T-cell (primary cell): Measurements from ENCODE around the gene FAM227B. TPM values are rescaled to one million over a fixed set of nuclear protein-coding genes. Genes with fewer than 3 reads are reported as not detected.
"Not testable (repeated sequence)": the region's sequence is repeated elsewhere in the genome, so short reads cannot be mapped to it uniquely, and the experiment has no call there.

ENCODE experiments used
- ATAC-seq, 4 experiments: fragments of 200-7000 bp in 3 of 4; fragments of 150-1000 bp in 1 of 4; cut with Tn5 transposase; replicated peaks in 1 of 4; 1 replicate in 3 of 4; 2 replicates in 1 of 4; pipeline ENCODE4 v1.10.0; 2021; ENCODE audit warnings: moderate library complexity in 3 of 4, mild to moderate bottlenecking in 2 of 4, moderate number of reproducible peaks in 1 of 4
- CTCF ChIA-PET, 2 donors: fragments of 300-600 bp; sonication (Branson Sonifier 250); formaldehyde crosslinking; loops; one replicate each; lab custom pipeline; 2022; ENCODE audit warnings: antibody characterized with exemption in 2 of 2; lab: Charles Lee
- POLR2A ChIA-PET, 2 donors: fragments of 300-600 bp; sonication (Branson Sonifier 250); formaldehyde crosslinking; loops; one replicate each; lab custom pipeline; 2022; ENCODE audit warnings: antibody characterized with exemption in 2 of 2; lab: Charles Lee
- DNase-seq, 35 experiments: peaks; one replicate each; pipeline versions ENCODE4 v3.0.0 to v3.0.0-alpha.2; 2013 to 2023
- H3K27ac ChIP-seq: one replicate; pipeline ENCODE4 v1.5.1; 2013; ENCODE audit warnings: low read length
- H3K27me3 ChIP-seq, 2 experiments: replicated peaks in 1 of 2; 1 replicate in 1 of 2; 2 replicates in 1 of 2; pipeline versions ENCODE4 v1.6.1 to v1.7.0; 2013; ENCODE audit warnings: low read length in 1 of 2, mixed read lengths in 1 of 2; ENCODE audit not compliant: control insufficient read depth in 2 of 2, insufficient read depth in 2 of 2; ENCODE audit errors: extremely low read depth in 1 of 2
- H3K36me3 ChIP-seq, 2 donors: 1 replicate in 1 of 2; 2 replicates in 1 of 2; pipeline versions ENCODE4 v1.6.1 to v1.7.0; 2013; ENCODE audit warnings: low read length in 1 of 2; ENCODE audit not compliant: control insufficient read depth in 2 of 2, insufficient read depth in 1 of 2; ENCODE audit errors: extremely low read depth in 1 of 2
- H3K4me1 ChIP-seq, 2 experiments: 1 replicate in 1 of 2; 2 replicates in 1 of 2; pipeline versions ENCODE4 v1.6.1 to v1.7.0; 2013; ENCODE audit warnings: low read length in 2 of 2, mixed read lengths in 1 of 2; ENCODE audit not compliant: insufficient read depth in 2 of 2, control insufficient read depth in 1 of 2; ENCODE audit errors: extremely low read depth in 1 of 2
- H3K4me3 ChIP-seq, 2 donors: 1 replicate in 1 of 2; 2 replicates in 1 of 2; pipeline versions ENCODE4 v1.5.1 to v1.7.0; 2013; ENCODE audit warnings: mild to moderate bottlenecking in 2 of 2, low read length in 1 of 2, moderate library complexity in 1 of 2; ENCODE audit not compliant: control insufficient read depth in 1 of 2; ENCODE audit errors: extremely low read depth in 1 of 2
- H3K9me3 ChIP-seq: 2 replicates; pipeline ENCODE4 v1.7.0; 2013
- H3K27ac Mint-ChIP-seq, 2 donors: one replicate each; pipeline ENCODE4 v1.8.0; 2020 to 2021; ENCODE audit warnings: mild to moderate bottlenecking in 2 of 2, mixed read lengths in 2 of 2
- H3K27me3 Mint-ChIP-seq, 2 donors: one replicate each; pipeline ENCODE4 v1.8.0; 2021 to 2022; ENCODE audit warnings: mixed read lengths in 2 of 2
- H3K36me3 Mint-ChIP-seq: one replicate; pipeline ENCODE4 v1.8.0; 2021; ENCODE audit warnings: mixed read lengths
- H3K4me1 Mint-ChIP-seq, 3 donors: one replicate each; pipeline ENCODE4 v1.8.0; 2020 to 2022; ENCODE audit warnings: mixed read lengths in 3 of 3, mild to moderate bottlenecking in 1 of 3
- H3K4me3 Mint-ChIP-seq, 3 donors: one replicate each; pipeline ENCODE4 v1.8.0; 2020 to 2022; ENCODE audit warnings: mild to moderate bottlenecking in 3 of 3, mixed read lengths in 3 of 3, moderate library complexity in 3 of 3
- H3K9me3 Mint-ChIP-seq, 3 donors: one replicate each; pipeline ENCODE4 v1.8.0; 2020 to 2022; ENCODE audit warnings: mixed read lengths in 3 of 3
- WGBS: methylation state at CpG from one replicate; pipeline ENCODE4 v1.1.5; 2013; ENCODE audit warnings: missing lambda C conversion rate; ENCODE audit not compliant: insufficient coverage; 5-methylcytosine and 5-hydroxymethylcytosine counted together
- total RNA-seq, 35 experiments: library from RNA in 6 of 35; stranded (reverse) in 6 of 35; fragments of 120-200 nt in 1 of 35; gene quantifications; one replicate each; pipeline versions ENCODE4 v1.2.1 to v1.2.4 and lab custom pipeline; 2013 to 2026

Gene FAM227B
- total RNA-seq, 5 donors from 2014 or later (not counting 1 experiment from before 2014, with no cell fraction given) = 4.7 to 11.2 (median 8.0) TPM

DNA sequence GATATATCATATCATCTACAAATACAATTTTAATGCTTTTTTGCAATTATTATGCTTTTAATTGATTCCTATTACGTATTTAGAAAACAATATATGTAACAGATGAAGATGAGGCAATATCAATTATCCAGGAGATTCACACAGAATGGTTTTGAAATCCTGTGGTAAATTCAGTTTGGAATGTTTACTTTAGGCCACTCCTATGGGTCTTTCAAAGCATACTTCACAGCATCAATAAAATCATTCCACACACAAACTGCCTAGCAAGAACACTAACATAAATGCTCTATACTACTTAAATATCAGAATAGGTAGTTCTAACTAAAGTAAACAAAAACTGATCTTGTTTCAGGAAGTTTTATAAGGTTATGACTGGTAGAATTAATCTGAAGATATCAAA is 90.5 kb downstream of the FAM227B start:
- H3K4me3 Mint-ChIP-seq = no peak overlapping the region
- no peaks in the 10 kb centered on the region for H3K36me3 Mint-ChIP-seq
- H3K4me1 ChIP-seq = no peaks in the 10 kb centered on the region
- ChIA-PET POLR2A (no interaction called here), CTCF (no interaction called here)
- peaks cover 7 to 33% (median 14%) of the 10 kb centered on the region in 3 donors for H3K9me3 Mint-ChIP-seq
- DNase-seq = no peak
- no peak overlapping the region for H3K27ac ChIP-seq
- no peaks in the 10 kb centered on the region for H3K27me3 ChIP-seq
- no peaks in the 10 kb centered on the region for H3K4me1 Mint-ChIP-seq
- no peak for ATAC-seq
- no CpG with 5 or more reads among the region's 1 CpG for WGBS
- H3K27me3 Mint-ChIP-seq = peaks cover 4% of the 10 kb centered on the region in 2 donors
- H3K4me3 ChIP-seq = no peak overlapping the region
- H3K27ac Mint-ChIP-seq = no peak overlapping the region
- H3K9me3 ChIP-seq = peaks cover 4% of the 10 kb centered on the region
- no peaks in the 10 kb centered on the region for H3K36me3 ChIP-seq

DNA sequence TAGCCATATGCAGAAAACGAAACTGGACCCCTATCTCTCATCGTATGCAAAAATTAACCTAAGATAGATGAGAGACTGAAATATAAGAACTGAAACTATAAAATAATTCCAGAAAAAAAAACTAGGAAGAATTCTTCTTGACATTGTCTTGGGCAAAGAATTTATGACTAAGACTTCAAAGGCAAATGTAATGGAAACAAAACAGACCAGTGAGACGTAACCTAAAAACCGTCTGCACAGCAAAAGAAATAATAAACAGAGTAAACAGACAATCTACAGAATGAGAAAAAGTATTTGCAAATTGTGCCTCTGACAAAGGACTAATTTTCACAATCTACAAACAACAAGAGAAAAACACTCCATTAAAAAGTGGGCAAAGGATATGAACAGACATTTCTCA is 92.3 kb downstream of the FAM227B start:
- POLR2A ChIA-PET = no interaction called here
- H3K4me3 ChIP-seq = no peak overlapping the region
- DNase-seq (no peak), ATAC-seq (no peak)
- CTCF ChIA-PET = no interaction called here
- no peak overlapping the region for H3K27ac Mint-ChIP-seq
- H3K36me3 ChIP-seq = no peaks in the 10 kb centered on the region
- H3K4me3 Mint-ChIP-seq = no peak overlapping the region
- H3K27me3 ChIP-seq = no peaks in the 10 kb centered on the region
- H3K36me3 Mint-ChIP-seq = no peaks in the 10 kb centered on the region
- H3K4me1 ChIP-seq = no peaks in the 10 kb centered on the region
- H3K9me3 Mint-ChIP-seq = peaks cover 6 to 24% (median 16%) of the 10 kb centered on the region in 3 donors
- no CpG with 5 or more reads among the region's 4 CpGs for WGBS
- H3K27ac ChIP-seq = no peak overlapping the region
- no peaks in the 10 kb centered on the region for H3K9me3 ChIP-seq
- peaks cover 0 to 4% of the 10 kb centered on the region in 2 donors for H3K27me3 Mint-ChIP-seq
- no peaks in the 10 kb centered on the region for H3K4me1 Mint-ChIP-seq

DNA sequence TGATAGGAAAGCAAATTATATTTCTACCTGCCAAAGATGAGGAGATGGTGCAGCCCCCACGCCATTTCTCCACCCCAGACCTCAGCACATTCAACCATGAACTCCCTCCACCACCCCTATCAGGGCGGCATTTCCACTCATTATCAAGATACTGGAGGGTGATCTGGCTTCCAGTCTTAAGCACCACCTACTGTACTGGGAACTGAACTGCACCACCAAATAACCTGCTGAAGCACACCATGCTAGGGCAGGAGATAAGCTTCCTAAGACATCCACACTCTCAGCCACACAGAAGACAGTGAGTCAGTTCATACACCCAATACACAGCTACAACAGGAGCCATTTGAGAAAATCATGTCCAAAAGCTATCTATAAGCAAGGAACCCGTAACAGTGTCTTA is 98.8 kb downstream of the FAM227B start:
- Histone ChIP-seq H3K36me3 (no peaks in the 10 kb centered on the region), H3K4me1 (no peaks in the 10 kb centered on the region), H3K4me3 (no peak overlapping the region), H3K27me3 (no peaks in the 10 kb centered on the region), H3K9me3 (no peaks in the 10 kb centered on the region), H3K27ac (no peak overlapping the region)
- 56% methylated on average over 2 of the region's 3 CpGs for WGBS
- H3K9me3 Mint-ChIP-seq = peaks cover 19 to 41% (median 26%) of the 10 kb centered on the region in 3 donors
- no peak for DNase-seq
- peaks cover 0 to 7% of the 10 kb centered on the region in 2 donors for H3K27me3 Mint-ChIP-seq
- no peak overlapping the region for H3K4me3 Mint-ChIP-seq
- POLR2A ChIA-PET = no interaction called here
- CTCF ChIA-PET = no interaction called here
- no peak for ATAC-seq
- H3K36me3 Mint-ChIP-seq = peaks cover 5% of the 10 kb centered on the region
- H3K4me1 Mint-ChIP-seq = no peaks in the 10 kb centered on the region
- no peak overlapping the region for H3K27ac Mint-ChIP-seq

DNA sequence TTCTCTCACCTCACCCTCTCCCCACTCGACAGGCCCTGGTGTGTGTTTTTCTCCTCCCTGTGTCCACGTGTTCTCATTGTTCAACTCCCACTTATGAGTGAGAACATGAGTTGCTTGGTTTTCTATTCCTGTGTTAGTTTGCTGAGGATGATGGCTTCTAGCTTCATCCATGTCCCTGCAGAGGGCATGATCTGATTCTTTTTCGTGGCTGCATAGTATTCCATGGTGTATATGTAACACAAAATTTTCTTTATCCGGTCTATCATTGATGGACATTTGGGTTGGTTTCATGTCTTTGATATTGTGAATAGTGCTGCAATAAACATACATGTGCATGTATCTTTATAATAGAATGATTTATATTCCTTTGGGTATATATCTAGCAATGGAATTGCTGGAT is 107.9 kb downstream of the FAM227B start:
- H3K36me3 ChIP-seq, H3K9me3 ChIP-seq, POLR2A ChIA-PET, CTCF ChIA-PET, H3K4me1 ChIP-seq, H3K4me3 ChIP-seq, ATAC-seq, H3K27me3 ChIP-seq, DNase-seq, H3K9me3 Mint-ChIP-seq, H3K4me1 Mint-ChIP-seq, H3K36me3 Mint-ChIP-seq, H3K27ac ChIP-seq, H3K27me3 Mint-ChIP-seq, H3K4me3 Mint-ChIP-seq, H3K27ac Mint-ChIP-seq: not testable (repeated sequence)
- 86% methylated on average over 1 of the region's 4 CpGs for WGBS

DNA sequence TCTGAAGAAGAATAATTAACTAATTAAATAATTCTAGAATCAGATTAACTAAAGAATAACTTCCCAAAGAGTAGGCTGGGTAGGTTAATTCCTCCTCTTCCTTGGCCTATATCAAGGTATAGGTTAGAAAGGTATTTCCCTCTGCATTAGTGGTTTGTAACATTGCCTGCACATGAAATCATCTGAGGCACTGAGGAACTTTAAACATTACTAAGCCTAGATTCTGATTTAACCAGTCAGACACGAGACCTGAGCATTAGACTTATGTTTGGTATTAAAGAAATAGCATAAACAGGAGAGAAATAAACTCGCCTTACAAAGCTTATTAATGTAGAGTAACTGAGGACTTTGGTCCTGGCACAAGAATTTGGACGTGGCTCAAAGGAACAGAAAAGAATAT is 113.4 kb downstream of the FAM227B start:
- Mint-ChIP-seq H3K4me1 (no peaks in the 10 kb centered on the region), H3K27ac (no peak overlapping the region), H3K36me3 (peaks cover 6% of the 10 kb centered on the region), H3K4me3 (no peak overlapping the region), H3K27me3 (no peaks in the 10 kb centered on the region), H3K9me3 (peaks cover 2 to 9% (median 4%) of the 10 kb centered on the region in 3 donors)
- no CpG with 5 or more reads among the region's 3 CpGs for WGBS
- Histone ChIP-seq H3K4me1 (no peaks in the 10 kb centered on the region), H3K27ac (no peak overlapping the region), H3K4me3 (no peak overlapping the region), H3K9me3 (no peaks in the 10 kb centered on the region), H3K36me3 (no peaks in the 10 kb centered on the region), H3K27me3 (no peaks in the 10 kb centered on the region)
- CTCF ChIA-PET = no interaction called here
- POLR2A ChIA-PET = no interaction called here
- no peak for DNase-seq
- ATAC-seq = no peak

DNA sequence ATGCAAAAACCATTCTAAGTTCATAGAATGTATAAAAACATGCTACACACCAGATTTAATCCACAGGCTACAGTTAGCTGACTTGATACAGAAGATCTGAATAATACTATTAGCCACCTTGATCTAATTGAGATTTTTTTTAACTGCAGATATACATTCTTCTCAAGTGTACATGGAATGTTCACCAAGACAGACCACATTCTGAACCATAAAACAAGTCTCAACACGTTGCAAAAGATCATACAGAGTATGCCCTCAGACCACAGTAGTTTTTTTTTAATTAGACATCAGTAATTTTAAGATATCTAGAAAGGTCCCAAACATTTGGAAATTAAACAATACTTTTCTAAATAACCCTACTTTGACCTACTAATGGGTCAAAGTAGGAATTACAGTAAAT is 114.3 kb downstream of the FAM227B start:
- H3K4me1 ChIP-seq = no peaks in the 10 kb centered on the region
- Mint-ChIP-seq H3K4me1 (no peaks in the 10 kb centered on the region), H3K36me3 (peaks cover 6% of the 10 kb centered on the region), H3K4me3 (no peak overlapping the region), H3K27me3 (no peaks in the 10 kb centered on the region), H3K27ac (no peak overlapping the region), H3K9me3 (peaks cover 3 to 10% (median 4%) of the 10 kb centered on the region in 3 donors)
- no peak overlapping the region for H3K4me3 ChIP-seq
- ChIA-PET CTCF (no interaction called here), POLR2A (interaction anchor here in 1 of 2 donors (0.6 kb wide), 1 partner anchor 1019 kb away, joined by 3 read pairs; no protein-coding TSS in a partner anchor)
- H3K9me3 ChIP-seq = no peaks in the 10 kb centered on the region
- WGBS = no CpG with 5 or more reads among the region's 1 CpG
- H3K27ac ChIP-seq = no peak overlapping the region
- DNase-seq (no peak), ATAC-seq (no peak)
- no peaks in the 10 kb centered on the region for H3K36me3 ChIP-seq
- no peaks in the 10 kb centered on the region for H3K27me3 ChIP-seq

DNA sequence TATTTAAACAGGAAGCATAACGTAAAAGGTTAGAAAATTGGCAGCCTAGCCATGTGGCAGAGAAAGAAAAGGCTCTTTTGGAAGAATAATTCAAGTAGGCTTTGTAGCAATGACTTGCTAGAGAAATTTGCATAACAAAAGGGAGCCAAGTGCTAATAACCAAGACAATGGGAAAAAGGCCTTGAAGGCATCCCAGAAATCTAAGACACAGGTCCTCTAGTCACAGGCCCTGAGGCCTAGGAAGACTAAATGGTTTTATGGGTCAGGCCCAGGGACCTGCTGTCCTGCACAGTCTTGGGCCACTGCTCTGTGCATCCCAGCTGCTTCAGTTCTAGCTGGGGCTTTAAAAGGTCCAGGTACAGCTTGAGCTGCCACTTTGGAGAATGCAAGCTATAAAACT is 119.0 kb downstream of the FAM227B start:
- Mint-ChIP-seq H3K9me3 (peaks cover 4 to 13% (median 4%) of the 10 kb centered on the region in 3 donors), H3K4me3 (no peak overlapping the region), H3K27ac (no peak overlapping the region), H3K27me3 (no peaks in the 10 kb centered on the region), H3K36me3 (peaks cover 6% of the 10 kb centered on the region), H3K4me1 (no peaks in the 10 kb centered on the region)
- Histone ChIP-seq H3K27me3 (no peaks in the 10 kb centered on the region), H3K36me3 (no peaks in the 10 kb centered on the region), H3K9me3 (no peaks in the 10 kb centered on the region), H3K27ac (no peak overlapping the region), H3K4me3 (no peak overlapping the region), H3K4me1 (no peaks in the 10 kb centered on the region)
- DNase-seq (no peak), ATAC-seq (no peak)
- CTCF ChIA-PET = no interaction called here
- 71% methylated on average over 1 of the region's 1 CpG for WGBS
- POLR2A ChIA-PET = no interaction called here
